HCT116 (cell line): ENCODE results near the gene USP15.

ENCODE experiments used
- CBX3 ChIP-seq: IDR thresholded peaks from 2 replicates; pipeline ENCODE4 v1.6.1; 2012; ENCODE audit warnings: low read depth
- EGR1 ChIP-seq: IDR thresholded peaks from 2 replicates; pipeline ENCODE4 v1.6.1; 2012; ENCODE audit warnings: low read depth
- EZH2 ChIP-seq: fragments of 200-600 bp; sonication (generic); IDR thresholded peaks from 2 replicates; pipeline ENCODE4 v1.6.1; 2017; ENCODE audit warnings: antibody characterized with exemption, mixed run types
- FOSL1 ChIP-seq: IDR thresholded peaks from 2 replicates; pipeline ENCODE4 v1.6.1; 2012; ENCODE audit warnings: low read depth
- JUND ChIP-seq: IDR thresholded peaks from 2 replicates; pipeline ENCODE4 v1.6.1; 2012
- POLR2A ChIP-seq: IDR thresholded peaks from 2 replicates; pipeline ENCODE4 v1.7.0; 2011; ENCODE audit warnings: borderline replicate concordance; ENCODE audit not compliant: insufficient read depth, insufficient read length; ENCODE audit errors: extremely low read depth
- POLR2AphosphoS5 ChIP-seq: IDR thresholded peaks from 2 replicates; pipeline ENCODE4 v1.6.1; 2011; ENCODE audit warnings: mild to moderate bottlenecking, low read depth, low read length, moderate library complexity
- RAD21 ChIP-seq: IDR thresholded peaks from 2 replicates; pipeline ENCODE4 v1.6.1; 2012; ENCODE audit warnings: low read depth, mild to moderate bottlenecking
- SP1 ChIP-seq: IDR thresholded peaks from 2 replicates; pipeline ENCODE4 v1.6.1; 2012; ENCODE audit warnings: low read depth
- YY1 ChIP-seq: IDR thresholded peaks from 2 replicates; pipeline ENCODE4 v1.6.1; 2011; ENCODE audit warnings: low read length, low read depth, moderate library complexity, mild to moderate bottlenecking; ENCODE audit not compliant: insufficient replicate concordance; ENCODE audit errors: extremely low read depth
- ZFX ChIP-seq: fragments of 450-650 bp; IDR thresholded peaks from 2 replicates; pipeline ENCODE4 v1.6.1; 2017
- TF ChIP-seq, protein P1 (sequence below), 3 experiments: fragments of 200-600 bp in 1 of 3; sonication (generic) in 1 of 3; IDR thresholded peaks in 2 of 3; conservative IDR thresholded peaks in 1 of 3; 2 replicates each; pipeline ENCODE4 v1.5.1; 2012 to 2017; ENCODE audit warnings: low read depth in 2 of 3, low read length in 2 of 3, antibody characterized with exemption in 1 of 3, borderline replicate concordance in 1 of 3, control low read depth in 1 of 3, mild to moderate bottlenecking in 1 of 3, mixed read lengths in 1 of 3, mixed run types in 1 of 3, moderate library complexity in 1 of 3; ENCODE audit not compliant: insufficient read depth in 1 of 3
- TF ChIP-seq, protein P2 (sequence below): IDR thresholded peaks from 2 replicates; pipeline ENCODE4 v1.6.1; 2012
- TF ChIP-seq, protein P3 (sequence below): IDR thresholded peaks from 2 replicates; pipeline ENCODE4 v1.6.1; 2011; ENCODE audit warnings: mild to moderate bottlenecking, low read length, moderate library complexity; ENCODE audit not compliant: insufficient replicate concordance; ENCODE audit errors: extremely low read depth

DNA sequence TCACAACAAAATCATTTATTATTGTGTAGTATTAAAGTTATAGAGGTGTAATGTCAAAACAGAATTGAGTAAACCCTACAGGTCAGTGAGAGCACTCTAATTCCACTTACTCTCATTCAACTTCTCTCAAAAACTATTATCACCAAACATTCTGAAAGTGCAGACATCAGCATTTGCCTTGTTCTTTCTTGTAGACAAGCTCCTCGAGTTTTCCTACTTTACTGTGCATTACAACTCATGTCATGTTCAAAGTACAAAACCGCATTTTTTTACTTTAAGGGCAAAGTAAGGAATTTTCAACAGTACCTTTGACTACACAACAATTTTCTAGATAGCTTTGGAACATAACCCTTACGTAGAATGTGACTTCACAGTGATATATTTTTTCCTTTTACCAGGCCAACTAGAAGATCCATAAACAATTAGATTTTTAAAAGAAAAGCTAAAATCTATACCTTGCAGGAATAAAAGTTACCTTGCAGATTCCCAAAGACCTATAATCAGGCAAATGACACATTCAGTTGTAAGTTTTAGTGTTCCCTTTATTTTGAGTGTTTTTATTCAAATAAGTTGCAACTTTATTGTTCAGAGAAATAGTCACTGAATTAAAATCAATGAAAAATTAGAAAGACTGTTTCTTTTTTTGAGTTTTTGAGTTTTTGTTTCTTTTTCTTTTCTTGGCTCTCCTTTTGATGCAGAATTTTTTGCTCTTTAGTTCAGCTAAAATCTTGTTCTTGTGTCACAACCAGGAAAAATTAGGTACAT lies 12.7 kb upstream of the USP15 start:
- TF ChIP-seq, protein P1, sequence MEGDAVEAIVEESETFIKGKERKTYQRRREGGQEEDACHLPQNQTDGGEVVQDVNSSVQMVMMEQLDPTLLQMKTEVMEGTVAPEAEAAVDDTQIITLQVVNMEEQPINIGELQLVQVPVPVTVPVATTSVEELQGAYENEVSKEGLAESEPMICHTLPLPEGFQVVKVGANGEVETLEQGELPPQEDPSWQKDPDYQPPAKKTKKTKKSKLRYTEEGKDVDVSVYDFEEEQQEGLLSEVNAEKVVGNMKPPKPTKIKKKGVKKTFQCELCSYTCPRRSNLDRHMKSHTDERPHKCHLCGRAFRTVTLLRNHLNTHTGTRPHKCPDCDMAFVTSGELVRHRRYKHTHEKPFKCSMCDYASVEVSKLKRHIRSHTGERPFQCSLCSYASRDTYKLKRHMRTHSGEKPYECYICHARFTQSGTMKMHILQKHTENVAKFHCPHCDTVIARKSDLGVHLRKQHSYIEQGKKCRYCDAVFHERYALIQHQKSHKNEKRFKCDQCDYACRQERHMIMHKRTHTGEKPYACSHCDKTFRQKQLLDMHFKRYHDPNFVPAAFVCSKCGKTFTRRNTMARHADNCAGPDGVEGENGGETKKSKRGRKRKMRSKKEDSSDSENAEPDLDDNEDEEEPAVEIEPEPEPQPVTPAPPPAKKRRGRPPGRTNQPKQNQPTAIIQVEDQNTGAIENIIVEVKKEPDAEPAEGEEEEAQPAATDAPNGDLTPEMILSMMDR (IDR thresholded peaks at IDR 0.05 in 2 of 3, conservative IDR thresholded peaks at IDR 0.05 in 1 of 3; ENCODE audit: borderline replicate concordance in 1 of 3, insufficient read depth in 1 of 3, low read depth in 2 of 3, low read length in 2 of 3): no peak
- TF ChIP-seq YY1 (no peak), RAD21 (no peak), EZH2 (no peak), SP1 (no peak), ZFX (no peak), FOSL1 (no peak), POLR2A (no peak), CBX3 (no peak), POLR2AphosphoS5 (no peak), JUND (no peak), EGR1 (no peak)
- TF ChIP-seq, protein P2, sequence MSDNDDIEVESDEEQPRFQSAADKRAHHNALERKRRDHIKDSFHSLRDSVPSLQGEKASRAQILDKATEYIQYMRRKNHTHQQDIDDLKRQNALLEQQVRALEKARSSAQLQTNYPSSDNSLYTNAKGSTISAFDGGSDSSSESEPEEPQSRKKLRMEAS: no peak
- TF ChIP-seq, protein P3, sequence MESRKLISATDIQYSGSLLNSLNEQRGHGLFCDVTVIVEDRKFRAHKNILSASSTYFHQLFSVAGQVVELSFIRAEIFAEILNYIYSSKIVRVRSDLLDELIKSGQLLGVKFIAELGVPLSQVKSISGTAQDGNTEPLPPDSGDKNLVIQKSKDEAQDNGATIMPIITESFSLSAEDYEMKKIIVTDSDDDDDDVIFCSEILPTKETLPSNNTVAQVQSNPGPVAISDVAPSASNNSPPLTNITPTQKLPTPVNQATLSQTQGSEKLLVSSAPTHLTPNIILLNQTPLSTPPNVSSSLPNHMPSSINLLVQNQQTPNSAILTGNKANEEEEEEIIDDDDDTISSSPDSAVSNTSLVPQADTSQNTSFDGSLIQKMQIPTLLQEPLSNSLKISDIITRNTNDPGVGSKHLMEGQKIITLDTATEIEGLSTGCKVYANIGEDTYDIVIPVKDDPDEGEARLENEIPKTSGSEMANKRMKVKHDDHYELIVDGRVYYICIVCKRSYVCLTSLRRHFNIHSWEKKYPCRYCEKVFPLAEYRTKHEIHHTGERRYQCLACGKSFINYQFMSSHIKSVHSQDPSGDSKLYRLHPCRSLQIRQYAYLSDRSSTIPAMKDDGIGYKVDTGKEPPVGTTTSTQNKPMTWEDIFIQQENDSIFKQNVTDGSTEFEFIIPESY: no peak
